Esophagus squamous epithelium (tissue), 4 donors: ENCODE results near the gene AKT2.

Source experiments
- POLR2A ChIP-seq, 4 donors: fragments of 450-650 bp; IDR thresholded peaks; one replicate each; pipeline ENCODE4 v1.6.1; 2017; ENCODE audit warnings: antibody characterized with exemption in 4 of 4, mild to moderate bottlenecking in 4 of 4, moderate library complexity in 3 of 4
- TF ChIP-seq, protein P1 (sequence below), 6 experiments: fragments of 450-650 bp in 4 of 6; fragments of 200-600 bp in 2 of 6; sonication (generic) in 2 of 6; IDR thresholded peaks; one replicate each; pipeline ENCODE4 v1.5.1; 2016 to 2019; ENCODE audit warnings: antibody characterized with exemption in 6 of 6, mild to moderate bottlenecking in 4 of 6, moderate library complexity in 4 of 6

DNA sequence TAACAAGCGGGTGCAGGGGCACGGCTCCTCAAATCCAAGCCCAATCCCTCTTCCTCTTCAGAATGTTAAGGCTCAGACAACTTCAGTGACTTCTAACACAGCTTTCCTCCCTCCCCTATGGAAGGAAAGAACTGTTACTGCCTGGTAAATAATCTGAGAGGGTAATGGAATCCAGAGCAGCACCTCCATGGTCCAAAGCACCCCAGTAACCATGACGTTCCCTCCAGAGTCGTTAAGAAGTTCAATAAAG is 969 bp downstream of the AKT2 start:
- TF ChIP-seq, protein P1, sequence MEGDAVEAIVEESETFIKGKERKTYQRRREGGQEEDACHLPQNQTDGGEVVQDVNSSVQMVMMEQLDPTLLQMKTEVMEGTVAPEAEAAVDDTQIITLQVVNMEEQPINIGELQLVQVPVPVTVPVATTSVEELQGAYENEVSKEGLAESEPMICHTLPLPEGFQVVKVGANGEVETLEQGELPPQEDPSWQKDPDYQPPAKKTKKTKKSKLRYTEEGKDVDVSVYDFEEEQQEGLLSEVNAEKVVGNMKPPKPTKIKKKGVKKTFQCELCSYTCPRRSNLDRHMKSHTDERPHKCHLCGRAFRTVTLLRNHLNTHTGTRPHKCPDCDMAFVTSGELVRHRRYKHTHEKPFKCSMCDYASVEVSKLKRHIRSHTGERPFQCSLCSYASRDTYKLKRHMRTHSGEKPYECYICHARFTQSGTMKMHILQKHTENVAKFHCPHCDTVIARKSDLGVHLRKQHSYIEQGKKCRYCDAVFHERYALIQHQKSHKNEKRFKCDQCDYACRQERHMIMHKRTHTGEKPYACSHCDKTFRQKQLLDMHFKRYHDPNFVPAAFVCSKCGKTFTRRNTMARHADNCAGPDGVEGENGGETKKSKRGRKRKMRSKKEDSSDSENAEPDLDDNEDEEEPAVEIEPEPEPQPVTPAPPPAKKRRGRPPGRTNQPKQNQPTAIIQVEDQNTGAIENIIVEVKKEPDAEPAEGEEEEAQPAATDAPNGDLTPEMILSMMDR (IDR thresholded peaks at IDR 0.05): no peak
- no peak for TF ChIP-seq POLR2A (IDR thresholded peaks at IDR 0.05)
